Activated naive CD4-positive, alpha-beta T cell treated with Interleukin-2 at 50 U/mL for 16 hours (primary cell): ENCODE data around the gene TRIM54.
"Not testable (repeated sequence)": the region's sequence is repeated elsewhere in the genome, so short reads cannot be mapped to it uniquely, and the experiment has no call there.

Experiments used
- DNase-seq: peaks from one replicate; pipeline ENCODE4 v3.0.0-alpha.2; 2020

The TRIM54 gene

GRCh38 chr2:27288610-27289009 is 6.4 kb downstream of the TRIM54 start:
- DNase-seq, result no peak

GRCh38 chr2:27290549-27290948 is 8.3 kb downstream of the TRIM54 start:
- DNase-seq, result no peak

DNA sequence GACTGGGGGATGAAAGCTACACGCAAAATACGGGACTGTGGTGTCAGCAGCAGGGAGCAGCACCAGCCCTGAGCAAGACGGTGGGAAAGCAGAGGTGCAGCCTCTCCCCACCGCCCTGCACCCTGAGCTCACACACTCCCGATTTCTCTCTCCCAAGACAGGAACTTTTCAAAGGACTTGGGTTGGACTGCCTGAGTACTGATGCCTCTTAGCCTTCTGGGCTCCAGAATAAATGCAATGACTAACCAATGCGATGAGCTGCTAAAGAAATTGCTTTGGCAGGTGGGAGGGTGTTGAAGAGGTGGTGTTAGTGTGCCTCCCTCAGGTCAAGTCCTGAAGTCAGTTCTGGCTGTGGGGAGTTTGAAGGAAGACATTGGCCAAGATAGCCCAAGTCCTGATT is 9.6 kb downstream of the TRIM54 start:
- DNase-seq, result no peak

DNA sequence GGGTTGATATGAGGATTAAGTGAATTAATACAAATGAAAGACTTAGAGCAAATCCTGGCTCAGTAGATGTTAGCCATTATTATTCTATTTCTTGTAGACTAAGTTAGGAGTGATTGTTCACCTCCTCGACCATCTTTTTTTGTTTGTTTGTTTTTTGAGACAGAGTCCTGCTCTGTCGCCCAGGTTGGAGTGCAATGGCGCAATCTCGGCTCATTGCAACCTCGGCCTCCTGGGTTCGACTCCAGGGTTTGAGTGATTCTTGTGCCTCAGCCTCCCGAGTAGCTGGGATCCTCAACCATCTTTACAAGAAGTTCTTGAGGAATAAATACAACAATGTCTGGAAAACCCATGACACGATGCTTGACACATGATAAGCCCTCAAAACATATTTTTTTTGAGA is 12.7 kb downstream of the TRIM54 start:
- no peak for DNase-seq

GRCh38 chr2:27296481-27296880 is 14.3 kb downstream of the TRIM54 start:
- DNase-seq, result no peak

- DNase-seq, result no peak
These were observed 15.0 kb downstream of the TRIM54 start for GRCh38 chr2:27297195-27297594.

DNA sequence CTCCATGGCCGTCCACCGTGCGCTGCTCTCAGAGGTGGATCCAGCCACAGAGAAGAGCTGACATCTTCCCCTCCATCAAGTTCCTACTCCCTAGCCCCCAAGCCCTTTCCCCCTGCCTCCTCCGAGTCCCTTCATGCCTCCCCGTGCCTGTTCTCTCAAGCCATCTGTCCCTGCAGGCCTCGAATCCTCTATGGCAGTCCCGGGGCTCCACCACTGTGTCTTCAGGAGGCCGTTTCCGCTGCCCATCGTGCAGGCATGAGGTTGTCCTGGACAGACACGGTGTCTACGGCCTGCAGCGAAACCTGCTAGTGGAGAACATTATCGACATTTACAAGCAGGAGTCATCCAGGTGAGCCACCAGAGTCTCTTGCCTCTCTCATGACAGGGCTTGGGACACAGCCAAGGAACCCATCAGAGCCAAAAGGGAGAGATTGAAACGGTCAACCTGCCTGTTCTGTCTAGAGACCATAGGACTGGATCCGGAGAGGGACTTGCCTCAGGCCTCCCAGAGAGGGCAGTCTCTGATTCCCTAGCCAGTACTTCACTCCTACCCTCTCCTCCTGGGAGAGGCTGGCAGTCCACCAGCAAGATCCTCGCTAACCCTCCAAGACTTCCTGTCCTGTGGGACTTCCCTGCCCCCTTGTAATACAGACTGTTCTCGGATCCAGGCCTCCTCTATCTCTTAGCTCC is 16.3 kb downstream of the TRIM54 start:
- DNase-seq, result no peak

DNA sequence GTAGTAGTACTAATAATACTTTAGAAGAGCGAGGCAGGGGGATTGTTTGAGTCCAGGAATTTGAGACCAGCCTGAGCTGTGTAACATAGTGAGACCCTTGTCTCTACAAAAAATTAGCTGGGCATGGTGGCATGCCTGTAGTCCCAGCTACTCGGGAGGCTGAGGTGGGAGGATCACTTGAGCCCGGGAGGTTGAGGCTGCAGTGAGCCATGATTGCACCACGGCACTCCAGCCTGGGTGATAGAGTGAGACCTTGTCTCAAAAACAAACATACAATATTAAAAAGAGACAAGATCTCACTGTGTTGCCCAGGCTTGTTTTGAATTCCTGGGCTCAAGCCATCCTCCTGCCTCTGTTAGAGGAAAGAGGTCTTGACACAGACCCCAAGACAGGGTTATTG is 18.4 kb downstream of the TRIM54 start:
- DNase-seq, result not testable (repeated sequence)

DNA sequence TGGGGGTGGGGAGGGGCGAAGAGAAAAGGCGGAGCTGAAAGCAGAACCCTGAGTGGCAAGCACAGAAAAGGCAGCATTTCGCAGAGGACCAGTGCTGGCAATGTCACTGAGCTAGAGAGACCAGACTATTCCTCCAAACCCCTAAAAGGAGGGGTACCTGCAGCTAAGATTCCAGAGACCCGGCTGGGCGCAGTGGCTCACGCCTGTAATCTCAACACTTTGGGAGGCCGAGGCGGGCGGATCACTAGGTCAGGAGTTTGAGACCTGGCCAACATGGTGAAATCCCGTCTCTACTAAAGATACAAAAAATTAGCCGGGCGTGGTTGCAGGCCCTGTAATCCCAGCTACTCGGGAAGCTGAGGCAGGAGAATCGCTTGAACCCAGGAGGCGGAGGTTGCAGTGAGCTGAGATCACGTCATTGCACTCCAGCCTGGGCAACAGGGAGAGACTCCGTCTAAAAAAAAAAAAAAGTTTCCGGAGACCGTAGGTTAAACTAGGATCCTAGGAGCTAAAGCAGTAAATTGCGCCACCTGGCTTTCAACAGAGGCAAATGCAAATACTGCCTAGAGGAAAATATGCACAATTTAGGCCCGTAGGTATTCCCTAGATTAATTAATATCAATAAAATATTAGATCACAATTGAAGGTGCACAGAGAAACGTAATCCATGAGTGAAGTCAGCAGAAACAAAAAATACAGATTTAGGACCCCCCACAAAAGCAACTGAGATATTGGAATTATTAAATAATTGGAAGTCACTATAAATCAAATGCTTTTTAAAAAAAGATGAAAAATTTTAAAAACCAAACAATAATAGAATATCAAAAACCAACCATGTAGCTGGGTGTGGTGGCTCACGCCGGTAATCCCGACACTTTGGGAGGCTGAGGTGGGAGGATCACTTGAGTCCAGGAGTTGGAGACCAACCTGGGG is 21.1 kb downstream of the TRIM54 start:
- DNase-seq, result peak; percentile 33

DNA sequence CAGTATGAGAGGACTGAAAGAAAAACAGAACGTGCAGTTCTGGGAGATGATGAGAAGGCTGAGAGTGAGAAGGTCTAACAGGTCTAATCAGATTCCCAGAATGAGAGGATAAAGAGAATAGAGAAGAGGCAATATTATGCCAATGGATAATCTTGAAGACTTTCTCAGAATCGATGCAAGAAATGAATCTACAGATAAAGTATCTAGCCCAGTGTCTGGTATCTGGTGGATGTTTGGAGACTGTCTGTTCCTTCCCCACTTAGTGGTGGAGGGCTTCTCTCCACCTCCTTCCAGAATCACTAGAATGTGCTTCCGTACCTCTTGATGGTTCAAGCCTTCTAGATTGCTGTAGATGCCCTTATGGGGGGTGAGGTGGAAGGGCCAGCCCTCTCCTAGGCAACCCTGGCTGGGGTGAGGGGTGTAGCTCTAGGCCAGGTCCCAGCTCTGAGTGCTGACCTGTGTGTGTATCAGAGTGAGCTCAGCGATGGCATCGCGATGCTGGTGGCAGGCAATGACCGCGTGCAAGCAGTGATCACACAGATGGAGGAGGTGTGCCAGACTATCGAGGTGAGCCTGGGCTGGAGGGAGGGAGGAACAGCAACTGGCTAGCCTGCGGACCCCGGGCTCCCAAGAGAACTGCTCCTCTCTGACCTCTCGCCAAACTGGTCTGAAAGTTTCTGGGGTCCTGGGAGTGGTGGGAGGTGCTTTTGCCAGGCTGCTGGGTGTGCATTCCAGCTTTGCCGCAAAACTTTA is 22.4 kb downstream of the TRIM54 start:
- no peak for DNase-seq

DNA sequence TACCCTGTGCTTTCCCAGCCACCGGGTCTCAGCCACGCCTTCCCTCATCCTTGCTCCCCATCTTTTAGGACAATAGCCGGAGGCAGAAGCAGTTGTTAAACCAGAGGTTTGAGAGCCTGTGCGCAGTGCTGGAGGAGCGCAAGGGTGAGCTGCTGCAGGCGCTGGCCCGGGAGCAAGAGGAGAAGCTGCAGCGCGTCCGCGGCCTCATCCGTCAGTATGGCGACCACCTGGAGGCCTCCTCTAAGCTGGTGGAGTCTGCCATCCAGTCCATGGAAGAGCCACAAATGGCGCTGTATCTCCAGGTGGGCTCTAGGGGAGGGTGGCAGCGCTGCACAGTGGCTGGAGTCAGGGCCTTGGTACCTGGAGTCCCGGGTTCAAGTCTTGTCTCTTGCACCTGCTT is 23.3 kb downstream of the TRIM54 start:
- no peak for DNase-seq

- no peak for DNase-seq
These were observed 23.9 kb downstream of the TRIM54 start for GRCh38 chr2:27306136-27306535.

DNA sequence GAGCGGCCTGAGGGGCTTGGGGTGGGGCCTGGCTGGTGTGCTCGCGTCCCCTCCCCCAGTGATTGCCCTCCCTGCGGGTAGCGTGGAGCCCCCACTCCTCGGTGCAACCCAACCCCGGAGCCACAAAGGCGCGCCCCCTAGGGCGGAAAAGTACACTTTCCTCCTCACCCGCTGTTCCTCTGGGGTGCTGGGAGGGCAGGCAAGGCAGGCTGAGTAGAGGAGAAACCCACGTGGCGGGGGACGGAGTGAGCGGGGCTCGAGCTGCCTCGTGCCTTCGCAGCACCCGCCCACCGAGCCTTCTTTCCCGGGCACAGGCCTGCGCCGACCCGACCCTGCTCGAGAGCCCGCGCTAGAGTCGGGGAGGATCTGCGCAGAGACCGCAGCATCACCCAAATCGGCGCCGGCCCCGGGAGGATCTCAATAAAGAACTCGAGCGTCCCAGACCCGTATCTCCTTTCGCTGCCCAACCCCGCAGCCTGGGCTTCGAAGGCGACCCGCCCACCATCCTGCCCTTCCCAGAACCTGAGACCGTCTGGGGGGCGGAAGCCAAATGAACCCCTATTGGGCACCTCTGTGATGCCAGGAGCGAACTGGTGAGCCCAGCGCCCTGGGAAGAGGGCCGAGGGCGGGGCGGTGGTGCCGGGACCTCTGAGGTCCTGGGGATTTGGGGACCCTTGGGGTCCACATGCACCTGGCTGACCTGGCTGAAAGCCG is 24.5 kb downstream of the TRIM54 start:
- peak; percentile 36 for DNase-seq

GRCh38 chr2:27307287-27307544 is 25.0 kb downstream of the TRIM54 start:
- no peak for DNase-seq

DNA sequence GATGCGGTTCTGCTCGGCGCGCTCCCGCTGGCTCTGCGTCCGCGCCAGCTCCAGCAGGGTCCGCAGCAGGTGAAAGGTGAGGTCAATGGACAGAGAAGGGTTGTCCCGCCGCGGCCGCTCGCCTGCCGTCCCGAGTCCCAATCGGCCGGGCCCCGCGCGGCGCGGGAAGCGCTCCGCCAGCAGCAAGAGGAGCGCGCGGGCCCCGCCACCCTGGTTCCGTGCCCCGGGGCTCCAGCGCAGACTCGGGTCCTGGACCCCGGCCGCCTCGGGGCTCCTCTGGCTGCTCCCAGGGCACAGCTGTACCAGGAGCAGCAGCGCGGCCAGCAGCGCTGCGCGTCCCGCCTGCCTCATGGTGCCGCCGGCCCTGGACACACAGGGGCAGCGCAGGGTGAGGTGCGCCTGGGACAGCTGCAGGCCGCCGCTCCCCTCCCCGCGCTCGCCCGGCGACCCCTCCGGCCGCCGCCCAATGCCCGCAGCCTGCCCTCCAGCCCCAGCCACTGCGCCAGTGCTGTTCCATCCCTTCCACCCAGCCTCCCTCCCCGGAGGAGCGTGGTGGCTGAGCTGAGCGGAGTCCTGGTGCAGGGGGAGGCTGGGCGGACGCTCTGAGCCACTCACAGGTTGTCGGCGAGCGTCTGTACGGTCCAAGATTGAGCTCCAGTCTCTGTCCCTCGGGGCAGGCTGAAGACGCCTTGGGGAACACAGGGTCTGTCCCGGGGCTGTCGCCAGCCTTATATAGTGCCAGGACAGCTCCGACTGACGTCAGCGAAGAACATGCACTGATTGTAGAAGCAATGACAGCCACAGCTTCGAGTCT is 25.5 kb downstream of the TRIM54 start:
- no peak for DNase-seq

GRCh38 chr2:27308359-27308881 is 26.2 kb downstream of the TRIM54 start, which contains the start of gene UCN:
Gene UCN, minus strand, starts transcription at chr2:27308445. Its CDS starts 550 bp downstream, at chr2:27307895.
- no peak for DNase-seq

DNA sequence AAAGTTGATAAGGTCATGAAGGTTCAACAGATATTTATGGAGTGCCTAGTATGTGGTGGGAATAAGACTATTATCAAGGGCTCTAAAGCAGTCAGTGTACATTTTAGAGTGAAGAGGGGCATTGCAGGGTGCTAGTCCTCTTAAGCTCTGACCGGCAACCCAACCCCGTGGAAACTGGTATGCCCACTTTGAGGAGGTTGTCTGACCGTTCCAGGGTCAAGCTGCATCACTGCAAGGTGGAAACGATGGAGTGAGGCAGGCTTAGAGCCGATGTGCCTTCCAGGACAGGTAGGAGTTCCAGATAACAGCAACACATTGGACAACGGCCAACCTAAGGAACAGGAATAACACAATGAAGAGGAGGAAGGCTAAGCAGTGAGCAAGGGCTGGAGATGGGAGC is 27.4 kb downstream of the TRIM54 start:
- DNase-seq, result no peak

DNA sequence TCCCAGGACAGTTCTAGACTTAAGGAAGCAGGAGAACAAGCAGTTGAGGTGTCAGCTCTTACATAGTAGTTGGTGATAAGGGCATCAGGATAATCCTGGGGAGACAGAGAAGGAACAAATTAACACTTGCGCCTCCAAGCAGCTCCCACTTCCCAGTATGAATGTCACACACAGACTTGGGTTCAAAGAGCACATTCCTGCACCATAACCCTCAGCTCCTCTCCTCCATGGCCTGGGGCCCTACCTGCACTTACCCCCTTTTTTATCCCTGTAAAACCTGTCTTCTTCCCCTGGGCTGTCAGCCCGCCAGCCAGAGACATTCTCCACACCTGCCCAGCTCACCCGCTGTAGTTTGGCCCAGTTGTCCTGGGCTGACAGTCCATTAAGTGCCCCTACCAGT is 29.9 kb downstream of the TRIM54 start:
- no peak for DNase-seq

DNA sequence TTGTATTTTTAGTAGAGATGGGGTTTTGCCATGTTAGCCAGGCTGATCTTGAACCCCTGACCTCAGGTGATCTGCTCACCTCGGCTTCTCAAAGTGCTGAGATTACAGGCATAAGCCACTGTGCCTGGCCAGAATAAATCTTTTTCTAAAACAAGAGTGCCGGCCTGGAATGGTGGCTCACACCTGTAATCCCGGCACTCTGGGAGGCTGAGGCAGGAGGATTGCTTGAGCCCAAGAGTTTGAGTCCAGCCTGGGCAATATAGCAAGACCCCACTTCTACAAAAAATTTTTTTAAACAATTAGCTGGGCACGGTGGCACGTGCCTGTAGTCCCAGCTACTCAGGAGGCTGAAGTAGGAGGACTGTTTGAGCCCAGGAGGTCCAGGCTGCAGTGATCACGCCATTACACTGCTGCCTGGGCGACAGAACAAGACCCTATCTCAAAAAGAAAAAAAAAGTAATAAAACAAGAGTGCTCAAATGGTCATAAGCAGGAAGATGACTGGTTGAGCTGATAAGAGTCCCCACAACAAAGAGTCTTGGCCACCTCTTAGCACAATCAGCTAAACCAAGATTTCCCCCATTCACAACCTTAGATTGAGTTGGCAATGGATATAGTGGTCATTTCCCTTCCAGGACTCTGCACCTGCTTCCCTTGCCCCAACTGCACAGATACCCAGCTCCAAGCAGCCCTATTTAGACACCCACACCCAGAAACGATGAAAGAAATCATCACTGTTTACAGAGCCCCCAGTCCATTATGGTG is 31.8 kb downstream of the TRIM54 start:
- DNase-seq, result no peak

DNA sequence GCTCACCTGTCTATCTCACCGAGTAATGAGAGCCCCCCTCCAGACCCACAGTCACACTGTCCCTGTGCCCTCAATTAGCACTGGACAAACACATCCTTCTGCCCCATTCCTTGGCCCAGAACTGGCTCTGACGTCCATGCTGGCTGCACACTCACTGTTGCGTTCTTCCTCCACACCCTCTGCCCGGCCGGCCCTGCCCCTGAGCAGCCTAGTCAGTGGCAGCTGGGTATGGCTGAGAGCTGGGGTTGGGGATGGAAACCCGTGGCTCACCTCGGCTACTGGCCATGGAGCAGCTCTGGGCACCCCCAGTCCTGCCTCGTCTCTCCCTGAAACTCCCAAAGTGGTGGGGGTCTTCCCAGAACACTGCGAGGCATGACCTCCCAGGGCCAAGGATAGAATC is 32.5 kb downstream of the TRIM54 start:
- no peak for DNase-seq

DNA sequence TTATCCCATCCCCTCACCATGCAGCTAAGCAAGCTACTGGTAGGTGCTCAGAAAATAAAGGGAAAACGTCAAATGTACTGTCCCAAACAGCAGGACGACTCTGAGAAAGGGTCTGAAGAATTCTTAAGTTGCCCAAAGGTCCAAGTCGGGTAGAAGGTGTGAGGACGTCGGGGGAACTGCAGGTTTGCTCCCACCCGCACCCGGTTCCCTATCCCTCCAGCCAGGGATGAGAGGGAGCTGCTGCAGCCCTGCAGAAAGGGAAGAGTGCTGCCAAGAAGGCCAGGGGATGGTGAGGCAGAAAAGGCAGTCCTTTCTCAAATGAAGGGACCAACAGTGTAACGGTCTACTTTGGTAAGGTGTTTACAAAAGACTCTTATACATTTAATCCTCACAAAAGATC is 32.9 kb downstream of the TRIM54 start:
- DNase-seq, result no peak
